ENCODE measurements around the gene PIP5KL1.
"Not testable (repeated sequence)": the region's sequence is repeated elsewhere in the genome, so short reads cannot be mapped to it uniquely, and the experiment has no call there.

PIP5KL1 gene

DNA sequence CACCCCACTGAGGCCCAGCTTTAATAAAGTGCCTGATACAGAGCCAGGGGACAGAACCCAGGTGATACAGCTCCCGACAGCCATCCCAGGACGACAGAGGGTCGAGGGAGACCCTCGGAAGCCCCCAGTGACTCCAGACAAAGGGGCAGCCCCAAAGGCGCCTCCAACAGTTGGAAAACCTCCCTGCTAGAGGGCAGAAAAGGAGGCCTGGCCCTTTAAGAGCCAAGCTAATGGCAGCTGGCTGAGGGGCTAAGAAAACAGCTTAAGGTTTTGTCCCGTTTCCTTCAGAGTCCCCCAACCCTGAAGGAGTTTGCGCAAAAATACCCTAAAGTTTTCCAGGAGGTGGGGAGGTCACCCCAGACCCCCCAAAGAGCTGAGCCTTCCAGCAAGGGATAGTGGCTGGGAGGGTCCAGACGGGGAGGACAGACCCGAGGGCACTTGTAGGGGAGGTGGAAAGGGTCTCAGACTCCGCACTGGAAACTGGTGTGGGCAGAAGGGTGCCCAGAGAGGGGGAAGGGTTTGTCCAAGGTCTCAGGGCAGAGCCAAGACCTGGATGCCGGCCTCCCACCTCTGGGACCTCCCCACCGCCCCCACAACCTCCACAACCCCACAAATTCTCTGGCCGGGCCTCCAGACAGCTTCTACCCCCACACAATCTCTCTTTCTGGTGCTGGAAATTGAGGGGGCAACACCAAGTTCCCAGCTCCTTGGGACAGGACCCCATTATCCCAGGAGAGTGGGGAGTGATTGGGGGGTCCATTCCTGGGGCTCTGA, 44.9 kb downstream of the PIP5KL1 start:
- no peak for DNase-seq

DNA sequence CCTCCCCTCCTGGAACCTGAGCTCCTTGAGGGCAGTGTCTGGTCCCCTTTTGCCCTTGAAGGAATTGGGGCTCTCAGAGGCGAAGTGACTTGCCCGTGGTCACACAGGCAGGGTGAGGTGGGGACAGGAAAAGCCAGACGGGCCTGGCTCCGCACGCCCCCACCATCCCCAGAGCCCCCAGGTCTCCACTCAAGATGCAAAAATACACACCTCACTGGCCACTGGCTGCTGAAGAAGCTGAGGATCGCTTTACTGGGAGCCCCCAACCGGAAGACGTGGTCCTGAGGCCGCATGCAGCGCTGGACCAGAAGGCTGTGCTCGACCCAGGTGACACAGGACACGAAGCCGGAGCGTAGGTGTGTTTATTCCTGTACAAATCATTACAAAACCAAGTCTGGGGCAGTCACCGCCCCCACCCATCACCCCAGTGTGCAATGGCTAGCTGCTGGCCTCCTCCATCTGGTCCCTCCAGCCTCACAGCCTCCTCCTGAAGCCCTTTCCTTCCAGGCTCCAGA, 45.5 kb downstream of the PIP5KL1 start:
- no peak for DNase-seq

DNA sequence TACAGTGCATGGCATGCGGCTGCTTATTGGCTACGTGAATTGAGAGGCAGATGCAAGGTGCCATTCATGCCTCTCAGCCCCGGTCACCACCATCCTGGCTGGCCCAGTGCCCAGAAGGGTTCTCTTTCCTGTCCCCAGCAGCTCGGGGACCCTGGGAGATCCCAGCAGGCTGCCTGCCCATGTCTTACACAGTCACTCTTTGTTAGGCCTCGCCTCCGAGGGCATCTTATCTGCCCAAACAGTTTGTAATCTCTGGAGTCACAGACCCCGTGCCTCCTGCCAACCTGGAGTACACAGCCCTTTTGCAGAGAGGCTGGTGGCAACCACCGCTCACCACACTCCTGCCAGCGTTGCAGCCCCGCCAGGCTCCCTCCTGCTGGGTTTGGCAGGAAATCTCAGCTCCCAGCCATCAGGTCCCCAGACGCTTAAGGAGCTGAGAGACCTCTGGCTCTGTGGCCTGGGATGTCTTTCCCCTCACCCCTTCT, 46.1 kb downstream of the PIP5KL1 start:
- no peak for DNase-seq

DNA sequence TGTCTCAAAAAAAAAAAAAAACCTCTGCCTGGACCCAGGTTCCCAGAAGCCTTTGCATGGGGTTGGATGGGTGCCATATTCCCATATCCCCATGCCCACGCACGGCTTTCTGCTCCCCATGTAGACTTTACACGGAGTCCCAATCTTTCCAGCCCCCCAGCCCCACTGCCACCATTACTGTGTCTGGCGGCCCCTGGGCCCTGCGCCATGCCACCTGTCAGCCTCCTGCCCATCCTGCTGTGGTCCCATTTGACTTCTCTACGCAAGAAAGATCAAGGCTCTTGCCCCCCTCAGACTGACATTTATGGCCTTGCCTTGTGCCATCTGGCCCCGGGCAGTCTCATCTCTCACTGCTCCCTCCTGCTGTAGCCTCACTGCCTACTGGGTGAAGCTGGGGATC, 46.6 kb downstream of the PIP5KL1 start:
- DNase-seq: no peak

DNA sequence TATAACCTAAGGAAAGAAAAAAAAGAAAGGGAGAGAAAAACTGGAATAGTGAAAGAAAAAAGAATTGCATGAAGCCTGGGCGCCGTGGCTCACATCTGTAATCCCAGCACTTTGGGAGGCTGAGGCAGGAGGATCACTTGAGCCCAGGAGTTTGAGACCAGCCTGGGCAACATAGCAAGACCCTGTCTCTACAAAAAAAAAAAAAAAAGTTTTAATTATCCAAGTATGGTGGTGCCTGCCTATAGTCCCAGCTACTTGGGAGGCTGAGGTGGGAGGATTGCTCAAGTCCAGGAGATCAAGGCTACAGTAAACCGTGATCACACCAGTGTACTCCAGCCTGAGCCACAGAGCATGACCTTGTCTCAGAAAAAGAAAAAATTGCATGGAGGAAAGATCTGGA, 48.9 kb downstream of the PIP5KL1 start:
- DNase-seq: not testable (repeated sequence)

GRCh38 chr9:127880143-127880542, 50.4 kb downstream of the PIP5KL1 start:
- no peak for DNase-seq

DNA sequence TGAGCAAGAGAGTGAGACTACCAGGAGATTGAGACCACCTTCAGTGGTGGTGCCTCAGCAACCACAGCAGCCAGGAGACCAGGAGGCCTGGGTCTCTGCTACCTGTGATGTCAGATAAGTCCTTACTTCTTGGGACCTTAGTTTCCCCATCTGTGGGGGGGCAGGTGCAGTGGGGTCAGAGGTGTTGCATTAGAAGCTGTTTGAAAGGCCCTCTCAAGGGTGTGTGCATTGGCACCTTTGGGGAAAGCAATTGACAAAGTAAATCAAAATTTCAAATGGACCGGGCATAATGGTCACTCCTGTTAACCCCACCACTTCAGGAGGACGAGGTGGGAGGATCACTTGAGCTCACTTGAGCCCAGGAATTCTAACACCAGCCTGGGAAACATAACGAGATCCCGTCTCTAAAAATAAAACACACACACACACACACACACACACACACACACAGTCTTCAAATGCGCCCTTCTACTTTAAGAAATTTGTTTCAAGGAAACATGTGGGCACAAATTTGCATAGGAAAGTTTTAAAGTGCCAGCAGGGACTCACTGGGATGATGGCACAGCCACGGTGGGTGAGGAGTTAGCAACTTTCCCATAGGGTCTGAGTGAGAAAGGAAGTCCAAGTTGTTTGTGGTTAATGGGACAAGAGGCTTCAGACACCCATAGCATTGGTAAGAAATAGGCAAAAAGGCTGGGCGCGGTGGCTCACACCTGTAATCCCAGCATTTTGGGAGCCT, 51.8 kb downstream of the PIP5KL1 start:
- no peak for DNase-seq

DNA sequence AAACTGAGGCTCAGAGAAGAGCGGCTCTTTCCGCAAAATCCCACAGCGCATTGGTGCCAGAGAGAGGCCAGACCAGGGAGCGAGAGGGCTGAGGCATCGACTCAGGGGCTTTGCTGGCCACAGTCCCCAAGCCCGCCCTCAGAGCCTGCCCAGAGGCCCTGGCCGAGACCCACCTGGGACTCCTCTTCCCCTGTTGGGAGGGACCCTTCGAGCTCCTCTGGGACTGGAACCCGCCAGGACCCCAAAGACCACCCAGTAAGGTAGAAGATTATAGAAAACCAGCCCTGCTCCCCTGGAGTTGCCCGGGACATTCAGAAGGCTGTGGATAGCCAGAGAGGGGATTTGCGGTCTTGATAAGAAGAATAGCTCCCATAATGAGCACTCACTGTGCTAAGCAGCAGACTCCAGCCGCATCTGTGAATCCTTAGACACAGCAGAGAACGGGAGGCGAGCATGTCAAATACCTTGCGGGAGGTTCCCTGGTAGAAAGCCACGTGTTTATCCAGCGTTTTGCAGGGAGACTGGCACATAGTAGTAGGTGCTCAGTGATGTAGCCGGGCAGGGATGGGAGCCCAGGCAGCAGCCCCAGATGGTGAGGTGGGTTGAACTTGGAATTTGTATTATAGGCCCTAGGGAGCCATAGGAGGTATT, 52.5 kb downstream of the PIP5KL1 start:
- no peak for DNase-seq

GRCh38 chr9:127877566-127877998, 53.0 kb downstream of the PIP5KL1 start, which contains the start of gene AK1:
Gene AK1, minus strand, starts transcription at chr9:127877675. Its CDS starts 3,058 bp downstream, at chr9:127874617.
- DNase-seq: no peak

DNA sequence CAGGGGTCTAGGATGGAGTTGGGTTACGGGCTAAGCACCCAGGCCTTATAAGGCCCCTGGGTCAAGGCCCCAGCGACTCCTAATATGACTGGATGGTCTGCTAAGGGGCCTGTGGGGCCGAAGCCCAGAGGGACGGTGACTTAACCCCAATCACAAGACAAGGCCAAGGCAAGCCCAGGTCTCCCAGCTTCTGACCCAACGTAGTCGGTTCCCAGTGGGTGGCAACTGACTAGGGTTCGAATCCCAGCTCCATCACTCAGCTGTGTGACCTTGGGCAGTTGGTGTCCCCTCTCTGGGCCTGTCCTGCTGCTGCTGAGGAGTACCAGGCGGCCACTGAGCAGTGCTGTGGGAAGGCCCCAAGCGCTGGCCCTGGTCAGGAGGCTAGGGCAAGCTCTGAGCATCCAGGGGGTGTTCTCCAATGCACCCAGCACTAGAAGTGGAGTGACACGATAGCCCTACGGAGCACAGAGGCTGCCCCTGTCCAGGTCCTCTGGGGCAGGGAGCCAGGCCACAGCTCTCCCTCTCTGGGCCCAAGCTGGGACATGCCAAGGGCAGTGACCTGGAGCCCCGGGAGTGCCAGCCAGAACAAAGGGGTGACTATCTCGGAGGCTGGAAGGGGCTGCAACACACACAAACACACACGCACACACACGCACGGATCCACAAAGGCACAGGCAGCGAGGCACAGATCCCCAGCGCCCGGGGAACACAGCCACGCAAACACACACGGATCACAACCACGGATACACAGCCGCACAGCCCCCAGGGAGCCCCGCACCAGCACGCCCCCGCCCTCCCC, 53.6 kb downstream of the PIP5KL1 start:
- no peak for DNase-seq

DNA sequence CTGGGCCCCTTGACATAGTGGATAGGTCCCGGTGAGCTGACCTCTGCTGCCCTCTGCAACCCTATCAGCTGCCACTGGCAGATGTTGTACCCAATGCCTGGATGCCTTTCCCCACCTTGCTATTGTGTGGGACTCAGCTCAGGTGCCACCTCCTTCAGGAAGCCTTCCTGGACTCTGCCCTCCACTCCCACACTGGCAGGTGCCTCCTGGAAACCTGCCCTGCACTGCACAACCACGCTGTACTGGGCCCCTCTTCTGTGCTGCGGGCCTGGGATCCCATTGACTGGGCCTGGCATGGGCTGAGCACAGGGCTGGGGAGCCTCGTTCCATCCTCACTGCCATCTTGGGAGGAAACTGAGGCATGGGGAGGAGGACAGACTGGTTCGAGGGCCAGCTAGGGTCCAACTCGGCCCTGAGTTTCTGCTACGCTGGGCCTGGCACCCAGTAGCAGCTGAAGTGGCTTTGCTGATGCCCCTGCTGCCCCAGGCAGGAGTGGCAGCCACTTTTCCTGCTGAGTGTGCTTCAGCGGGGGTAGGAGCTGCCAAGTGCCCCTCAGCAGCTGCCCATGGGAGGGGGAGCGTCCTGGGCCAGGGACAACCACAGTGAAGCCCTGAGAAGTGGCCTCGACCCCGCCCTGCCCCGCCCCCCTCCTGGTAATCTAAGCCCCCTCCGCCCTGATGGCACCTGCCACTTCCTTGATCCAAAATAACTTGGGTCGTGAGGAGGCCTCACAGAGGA, 54.4 kb downstream of the PIP5KL1 start:
- no peak for DNase-seq

GRCh38 chr9:127875306-127875966, 55.1 kb downstream of the PIP5KL1 start:
- DNase-seq: no peak

GRCh38 chr9:127874301-127875221, 56.0 kb downstream of the PIP5KL1 start:
- no peak for DNase-seq

DNA sequence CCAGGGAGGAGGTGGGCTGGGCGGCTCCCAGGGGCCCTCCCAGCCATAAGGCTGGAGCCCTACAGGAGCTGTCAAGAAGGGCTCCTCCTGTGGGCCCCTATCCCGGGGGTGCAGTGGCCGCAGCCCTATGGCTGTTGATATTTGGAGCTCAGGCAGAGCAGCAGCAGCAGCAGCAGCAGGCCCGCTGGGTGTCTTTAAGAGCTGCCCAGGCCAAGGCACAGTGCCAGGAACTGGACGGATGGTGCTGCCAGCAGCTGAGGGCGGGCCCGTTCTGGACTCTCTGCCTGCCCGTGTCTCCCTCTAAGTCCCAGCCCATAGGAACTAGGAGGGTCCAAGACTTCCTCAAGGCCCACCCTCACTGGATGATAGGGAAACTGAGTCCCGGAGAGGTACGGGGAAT, 56.7 kb downstream of the PIP5KL1 start:
- DNase-seq: no peak

- no peak for DNase-seq
Observed at GRCh38 chr9:127873223-127873691, 57.3 kb downstream of the PIP5KL1 start.

DNA sequence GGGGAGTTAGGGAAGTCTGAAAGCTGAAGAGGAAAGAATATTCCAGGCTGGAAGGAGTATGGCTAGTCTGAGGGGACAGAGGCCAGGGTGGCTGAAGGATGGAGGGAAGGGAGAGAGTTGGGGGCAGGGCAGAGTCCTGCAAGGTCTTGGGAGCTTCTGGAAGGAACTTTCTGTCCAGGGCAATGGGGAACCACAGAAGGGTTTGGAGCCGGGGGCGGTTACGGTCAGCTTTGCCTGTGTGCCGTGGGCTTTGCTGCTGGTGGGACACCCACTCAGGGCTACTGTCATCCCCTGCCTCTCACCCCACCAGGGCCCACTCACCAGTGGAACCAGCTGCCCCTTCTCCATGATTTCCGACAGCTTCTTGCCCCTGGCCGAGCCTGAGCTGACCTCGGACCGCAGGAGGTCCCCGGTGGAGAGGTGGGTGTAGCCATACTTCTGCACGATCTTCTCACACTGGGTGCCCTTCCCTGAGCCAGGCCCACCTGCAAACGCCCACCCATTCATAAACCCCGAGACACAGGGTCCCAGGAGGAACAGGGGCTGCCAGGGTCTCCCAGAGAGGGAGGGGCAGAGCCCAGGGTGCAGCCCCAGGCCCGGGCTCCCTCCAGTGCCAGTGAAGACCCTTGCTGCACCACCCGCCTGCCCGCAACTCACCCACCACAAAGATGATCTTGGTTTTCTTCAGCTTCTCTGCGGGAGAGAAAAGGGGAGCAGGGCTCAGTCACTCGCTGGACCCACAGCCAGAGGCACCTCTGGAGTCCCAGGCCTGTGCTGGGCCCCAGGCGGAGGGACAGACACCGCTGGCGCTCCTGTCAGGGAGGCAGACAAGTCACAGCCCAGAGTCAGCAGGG, 58.0 kb downstream of the PIP5KL1 start:
- DNase-seq: no peak

- no peak for DNase-seq
Observed at GRCh38 chr9:127871531-127871930, 59.0 kb downstream of the PIP5KL1 start.

- DNase-seq: no peak
Observed at GRCh38 chr9:127870887-127871286, 59.7 kb downstream of the PIP5KL1 start.
